ENCODE data around the gene USB1. TPM values are rescaled to one million over a fixed set of nuclear protein-coding genes. Genes with fewer than 3 reads are reported as not detected.

Gene USB1
- polyA plus RNA-seq, 1 experiment: 86.2 TPM

- Histone ChIP-seq H3K4me3 (ENCODE audit: low read depth, low read length) (no peak overlapping the region), H3K27me3 (ENCODE audit: control insufficient read depth, insufficient read depth, low read length) (no peaks in the 10 kb centered on the region), H3K36me3 (ENCODE audit: control insufficient read depth, insufficient read depth, low read length) (no peaks in the 10 kb centered on the region)
- no peak for DNase-seq (ENCODE audit: low read depth)
- ChIA-PET CTCF (no interaction called here), POLR2A (no interaction called here)
- no peak for TF ChIP-seq CTCF (IDR thresholded peaks at IDR 0.05; ENCODE audit: insufficient read depth, low read depth, low read length)
These were observed 41.8 kb downstream of the USB1 start for GRCh38 chr16:58042886-58043515.

- Histone ChIP-seq H3K4me3 (ENCODE audit: low read depth, low read length) (no peak overlapping the region), H3K36me3 (ENCODE audit: control insufficient read depth, insufficient read depth, low read length) (no peaks in the 10 kb centered on the region), H3K27me3 (ENCODE audit: control insufficient read depth, insufficient read depth, low read length) (no peaks in the 10 kb centered on the region)
- POLR2A ChIA-PET: no interaction called here
- CTCF ChIA-PET: interaction anchor here (0.9 to 1.3 kb wide), 2 partner anchors 11 to 83 kb away, joined by 3 read pairs; no protein-coding TSS in a partner anchor
- no peak for TF ChIP-seq CTCF (IDR thresholded peaks at IDR 0.05; ENCODE audit: insufficient read depth, low read depth, low read length)
- no peak for DNase-seq (ENCODE audit: low read depth)
These were observed 42.5 kb downstream of the USB1 start for GRCh38 chr16:58043571-58044155.

GRCh38 chr16:58044266-58045019 lies 43.2 kb downstream of the USB1 start:
- ChIA-PET POLR2A (no interaction called here), CTCF (interaction anchor here (0.9 to 1.3 kb wide), 2 partner anchors 12 to 82 kb away, joined by 3 read pairs; no protein-coding TSS in a partner anchor)
- TF ChIP-seq CTCF (IDR thresholded peaks at IDR 0.05; ENCODE audit: insufficient read depth, low read depth, low read length): no peak
- no peak for DNase-seq (ENCODE audit: low read depth)
- H3K27me3 ChIP-seq (ENCODE audit: control insufficient read depth, insufficient read depth, low read length): no peaks in the 10 kb centered on the region
- no peaks in the 10 kb centered on the region for H3K36me3 ChIP-seq (ENCODE audit: control insufficient read depth, insufficient read depth, low read length)
- H3K4me3 ChIP-seq (ENCODE audit: low read depth, low read length): no peak overlapping the region

- H3K27me3 ChIP-seq (ENCODE audit: control insufficient read depth, insufficient read depth, low read length): no peaks in the 10 kb centered on the region
- no peak overlapping the region for H3K4me3 ChIP-seq (ENCODE audit: low read depth, low read length)
- no peak for DNase-seq (ENCODE audit: low read depth)
- TF ChIP-seq CTCF (IDR thresholded peaks at IDR 0.05; ENCODE audit: insufficient read depth, low read depth, low read length): no peak
- ChIA-PET CTCF (no interaction called here), POLR2A (no interaction called here)
- no peaks in the 10 kb centered on the region for H3K36me3 ChIP-seq (ENCODE audit: control insufficient read depth, insufficient read depth, low read length)
These were observed 43.9 kb downstream of the USB1 start for GRCh38 chr16:58045096-58045495.

Measured in BJ (cell line).